Measurements from ENCODE around the gene GGTLC1. TPM values are rescaled to one million over a fixed set of nuclear protein-coding genes. Genes with fewer than 3 reads are reported as not detected.

GGTLC1 gene
- total RNA-seq, 1 experiment from 2014 or later, result not detected

DNA sequence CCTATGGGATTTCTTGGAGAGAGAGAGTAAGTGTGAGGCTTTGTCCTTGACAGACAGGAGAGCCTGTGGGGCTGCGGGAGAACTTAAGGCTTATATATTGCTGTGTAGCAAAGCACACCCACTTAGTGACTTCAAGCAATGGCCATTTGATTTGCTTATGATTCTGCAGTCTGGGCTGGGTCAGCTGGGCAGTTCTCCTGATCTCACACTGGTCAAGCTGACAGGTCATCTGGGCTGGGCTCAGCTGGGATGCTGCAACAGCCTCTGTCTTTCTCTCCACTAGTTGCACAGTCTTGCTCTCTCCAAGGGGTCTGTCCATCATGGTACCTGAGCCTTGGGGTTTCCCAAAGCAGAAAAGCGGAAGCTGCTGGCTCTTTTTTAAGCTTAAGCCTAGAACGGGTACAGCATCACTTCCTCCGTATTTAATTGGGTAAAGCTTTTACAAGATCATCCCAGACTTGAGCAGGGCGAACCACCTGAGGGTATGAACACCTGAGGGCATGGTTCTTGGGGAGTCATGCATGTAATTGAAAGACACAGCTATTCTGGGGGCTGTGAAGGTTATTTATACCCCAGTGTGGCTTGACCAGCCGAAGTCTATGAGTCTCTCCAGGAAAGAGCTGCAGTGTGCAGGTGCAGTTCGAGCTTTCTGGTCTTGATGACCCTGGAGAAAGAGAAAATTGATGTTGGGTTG lies 13.3 kb upstream of the GGTLC1 start:
- DNase-seq (ENCODE audit: low read depth, low spot score), result no peak
- CTCF ChIA-PET, result no interaction called here

DNA sequence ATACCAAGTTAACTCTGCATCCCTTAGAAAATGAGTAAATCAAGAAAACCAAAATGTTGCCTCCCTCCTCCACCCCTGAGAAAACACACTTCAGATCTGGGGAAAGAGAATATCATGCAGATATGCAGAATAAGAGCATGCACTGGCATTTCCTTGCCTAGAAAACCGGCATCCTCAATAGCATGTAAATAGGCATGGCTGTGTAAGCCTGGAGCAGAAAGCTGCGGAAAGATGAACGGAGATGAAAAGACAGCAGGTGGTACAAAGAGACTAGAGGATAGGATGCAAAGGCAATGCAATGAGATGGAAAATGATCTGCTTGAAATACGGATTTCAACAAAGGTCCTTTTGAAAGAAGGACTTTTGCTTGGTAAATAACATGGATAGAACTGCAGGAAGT lies 10.3 kb upstream of the GGTLC1 start:
- no peaks in the 10 kb centered on the region for H3K79me2 ChIP-seq (ENCODE audit: insufficient read depth, low read length)
- no peaks in the 10 kb centered on the region for H3K9me2 ChIP-seq (ENCODE audit: insufficient read depth)
- intact Hi-C loops (cut with micrococcal nuclease), result loop anchor here (5.0 to 10.0 kb wide), 3 partner anchors 62 to 214 kb away; no protein-coding TSS in a partner anchor
- no peak overlapping the region for H3K4me2 ChIP-seq (ENCODE audit: low read length)
- no peak overlapping the region for H3K27ac ChIP-seq (ENCODE audit: low read depth, low read length)
- no peak overlapping the region for H3K4me3 ChIP-seq (replicated peaks in 1 of 2; ENCODE audit: low read depth in 1 of 2, low read length in 2 of 2)
- no peaks in the 10 kb centered on the region for H3K27me3 ChIP-seq (ENCODE audit: insufficient read depth, low read length)
- H3K4me1 ChIP-seq (ENCODE audit: control insufficient read depth in 1 of 2, insufficient read depth in 2 of 2, low read length in 2 of 2), result no peaks in the 10 kb centered on the region
- ChIA-PET POLR2A (no interaction called here), RAD21 (ENCODE audit: low non-redundant PET in 1 of 2, low total read pairs in 2 of 2, uncharacterized antibody in 2 of 2, unreplicated experiment in 2 of 2) (no interaction called here), CTCF (no interaction called here)
- H4K20me1 ChIP-seq (ENCODE audit: insufficient read depth), result no peaks in the 10 kb centered on the region
- H2AFZ ChIP-seq (ENCODE audit: low read depth, low read length, poor library complexity, severe bottlenecking), result no peak overlapping the region
- no peak overlapping the region for H3K9ac ChIP-seq (ENCODE audit: low read length)
- ATAC-seq, result no peak
- TF ChIP-seq RAD21 (IDR thresholded peaks at IDR 0.05; ENCODE audit: low read depth), result no peak
- TF ChIP-seq ZNF274 (IDR thresholded peaks at IDR 0.05; ENCODE audit: low read depth, low read length), result no peak
- TF ChIP-seq CBX3 (IDR thresholded peaks at IDR 0.05; ENCODE audit: low read depth), result no peak
- TF ChIP-seq JUND (IDR thresholded peaks at IDR 0.05), result no peak
- no peak for TF ChIP-seq TCF7L2 (IDR thresholded peaks at IDR 0.05; ENCODE audit: borderline replicate concordance, extremely low read depth, insufficient read depth, insufficient read length)
- no peak for TF ChIP-seq EZH2 (IDR thresholded peaks at IDR 0.05)
- TF ChIP-seq, protein P1, sequence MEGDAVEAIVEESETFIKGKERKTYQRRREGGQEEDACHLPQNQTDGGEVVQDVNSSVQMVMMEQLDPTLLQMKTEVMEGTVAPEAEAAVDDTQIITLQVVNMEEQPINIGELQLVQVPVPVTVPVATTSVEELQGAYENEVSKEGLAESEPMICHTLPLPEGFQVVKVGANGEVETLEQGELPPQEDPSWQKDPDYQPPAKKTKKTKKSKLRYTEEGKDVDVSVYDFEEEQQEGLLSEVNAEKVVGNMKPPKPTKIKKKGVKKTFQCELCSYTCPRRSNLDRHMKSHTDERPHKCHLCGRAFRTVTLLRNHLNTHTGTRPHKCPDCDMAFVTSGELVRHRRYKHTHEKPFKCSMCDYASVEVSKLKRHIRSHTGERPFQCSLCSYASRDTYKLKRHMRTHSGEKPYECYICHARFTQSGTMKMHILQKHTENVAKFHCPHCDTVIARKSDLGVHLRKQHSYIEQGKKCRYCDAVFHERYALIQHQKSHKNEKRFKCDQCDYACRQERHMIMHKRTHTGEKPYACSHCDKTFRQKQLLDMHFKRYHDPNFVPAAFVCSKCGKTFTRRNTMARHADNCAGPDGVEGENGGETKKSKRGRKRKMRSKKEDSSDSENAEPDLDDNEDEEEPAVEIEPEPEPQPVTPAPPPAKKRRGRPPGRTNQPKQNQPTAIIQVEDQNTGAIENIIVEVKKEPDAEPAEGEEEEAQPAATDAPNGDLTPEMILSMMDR (IDR thresholded peaks at IDR 0.05 in 2 of 3, conservative IDR thresholded peaks at IDR 0.05 in 1 of 3; ENCODE audit: borderline replicate concordance in 1 of 3, insufficient read depth in 1 of 3, low read depth in 2 of 3, low read length in 2 of 3), result no peak
- no peak for TF ChIP-seq POLR2A (IDR thresholded peaks at IDR 0.05; ENCODE audit: borderline replicate concordance, extremely low read depth, insufficient read depth, insufficient read length)
- TF ChIP-seq YY1 (IDR thresholded peaks at IDR 0.05; ENCODE audit: extremely low read depth, insufficient replicate concordance, low read depth, low read length), result no peak
- H3K36me3 ChIP-seq (ENCODE audit: control insufficient read depth in 1 of 2, insufficient read depth in 2 of 2, low read length in 2 of 2), result no peaks in the 10 kb centered on the region
- no peak for DNase-seq (ENCODE audit: low read depth, low spot score)
- BruUV-seq (replicated peaks), result no TSS peak
- no peaks in the 10 kb centered on the region for H3K9me3 ChIP-seq (ENCODE audit: control insufficient read depth in 1 of 2, insufficient read depth in 1 of 2, low read depth in 1 of 2, low read length in 2 of 2)

More for the DNA sequence above, 13.3 kb upstream of the GGTLC1 start:
- Histone ChIP-seq H3K9ac (ENCODE audit: low read length) (no peak overlapping the region), H3K4me2 (ENCODE audit: low read length) (no peak overlapping the region), H3K36me3 (ENCODE audit: control insufficient read depth in 1 of 2, insufficient read depth in 2 of 2, low read length in 2 of 2) (no peaks in the 10 kb centered on the region), H4K20me1 (ENCODE audit: insufficient read depth) (no peaks in the 10 kb centered on the region), H3K9me2 (ENCODE audit: insufficient read depth) (no peaks in the 10 kb centered on the region), H3K9me3 (ENCODE audit: control insufficient read depth in 1 of 2, insufficient read depth in 1 of 2, low read depth in 1 of 2, low read length in 2 of 2) (no peaks in the 10 kb centered on the region), H3K4me1 (ENCODE audit: control insufficient read depth in 1 of 2, insufficient read depth in 2 of 2, low read length in 2 of 2) (no peaks in the 10 kb centered on the region), H3K4me3 (replicated peaks in 1 of 2; ENCODE audit: low read depth in 1 of 2, low read length in 2 of 2) (no peak overlapping the region), H3K27ac (ENCODE audit: low read depth, low read length) (no peak overlapping the region), H3K27me3 (ENCODE audit: insufficient read depth, low read length) (peaks cover 7% of the 10 kb centered on the region; the same call in 1 of the 2 replicates), H2AFZ (ENCODE audit: low read depth, low read length, poor library complexity, severe bottlenecking) (no peak overlapping the region), H3K79me2 (ENCODE audit: insufficient read depth, low read length) (no peaks in the 10 kb centered on the region)
- RAD21 ChIA-PET (ENCODE audit: low non-redundant PET in 1 of 2, low total read pairs in 2 of 2, uncharacterized antibody in 2 of 2, unreplicated experiment in 2 of 2), result no interaction called here
- POLR2A ChIA-PET, result no interaction called here
- intact Hi-C loops (cut with micrococcal nuclease), result no loop called here
- TF ChIP-seq, protein P2, sequence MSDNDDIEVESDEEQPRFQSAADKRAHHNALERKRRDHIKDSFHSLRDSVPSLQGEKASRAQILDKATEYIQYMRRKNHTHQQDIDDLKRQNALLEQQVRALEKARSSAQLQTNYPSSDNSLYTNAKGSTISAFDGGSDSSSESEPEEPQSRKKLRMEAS (IDR thresholded peaks at IDR 0.05), result no peak
- no TSS peak for BruUV-seq (replicated peaks)
- ATAC-seq, result no peak
